Tibial artery (tissue), 4 donors: ENCODE results near the gene SLC28A3.

Source experiments
- DNase-seq, 2 donors: peaks; one replicate each; pipeline ENCODE4 v3.0.0-alpha.2; 2019
- H3K27ac ChIP-seq, 2 donors: fragments of 200-600 bp; sonication (generic) in 1 of 2; 1 replicate in 1 of 2; 2 replicates in 1 of 2; pipeline ENCODE4 v1.5.1; 2018 to 2019; ENCODE audit warnings: mild to moderate bottlenecking in 1 of 2
- H3K27me3 ChIP-seq, 2 donors: fragments of 200-600 bp; sonication (generic) in 1 of 2; one replicate each; pipeline versions ENCODE4 v1.5.1 to v1.6.0; 2016 to 2019
- H3K36me3 ChIP-seq, 3 donors: fragments of 200-600 bp; sonication (generic) in 2 of 3; one replicate each; pipeline ENCODE4 v1.5.1; 2016 to 2019; ENCODE audit warnings: mild to moderate bottlenecking in 2 of 3
- H3K4me1 ChIP-seq, 4 donors: fragments of 200-600 bp; sonication (generic) in 2 of 4; 1 replicate in 3 of 4; 2 replicates in 1 of 4; pipeline ENCODE4 v1.5.1; 2016 to 2019
- H3K4me3 ChIP-seq, 2 donors: fragments of 200-600 bp; sonication (generic) in 1 of 2; 1 replicate in 1 of 2; 2 replicates in 1 of 2; pipeline ENCODE4 v1.5.1; 2018 to 2019; ENCODE audit warnings: mild to moderate bottlenecking in 2 of 2
- H3K9me3 ChIP-seq, 3 donors: fragments of 200-600 bp; sonication (generic) in 1 of 3; one replicate each; pipeline ENCODE4 v1.5.1; 2016 to 2019
- intact Hi-C: fragments of 100-400 bp; cut with DNase I; formaldehyde crosslinking; loops from one replicate; pipeline ENCODE4 v1.15.0; 2023; ENCODE audit warnings: low total_unique reads
- TF ChIP-seq, protein P1 (sequence below), 2 experiments: fragments of 200-600 bp in 1 of 2; fragments of 450-650 bp in 1 of 2; IDR thresholded peaks; one replicate each; pipeline ENCODE4 v1.5.1; 2017 to 2019; ENCODE audit warnings: antibody characterized with exemption in 2 of 2, mild to moderate bottlenecking in 1 of 2, moderate library complexity in 1 of 2

SLC28A3 gene

DNA sequence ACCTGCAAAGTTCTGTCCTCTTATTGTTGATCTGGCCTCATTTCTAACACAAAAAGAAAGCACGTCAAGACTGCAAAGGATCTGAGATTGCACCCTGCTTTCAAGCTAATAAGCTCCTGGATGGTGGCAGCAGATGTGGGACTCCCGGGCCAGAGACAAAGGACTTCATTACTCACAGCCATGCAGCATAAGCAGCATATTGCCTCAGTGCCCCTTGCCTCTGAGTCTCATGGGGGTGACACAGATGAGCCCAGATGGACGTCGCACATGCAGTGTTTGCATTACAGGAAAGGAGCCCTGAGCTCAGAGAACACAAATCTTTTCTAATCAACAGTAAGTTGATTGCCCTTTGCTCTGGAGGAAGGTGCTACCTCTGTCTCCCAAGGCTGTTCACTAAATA lies 105.0 kb downstream of the SLC28A3 start:
- H3K27me3 ChIP-seq = no peaks in the 10 kb centered on the region
- intact Hi-C loops = no loop called here
- TF ChIP-seq, protein P1, sequence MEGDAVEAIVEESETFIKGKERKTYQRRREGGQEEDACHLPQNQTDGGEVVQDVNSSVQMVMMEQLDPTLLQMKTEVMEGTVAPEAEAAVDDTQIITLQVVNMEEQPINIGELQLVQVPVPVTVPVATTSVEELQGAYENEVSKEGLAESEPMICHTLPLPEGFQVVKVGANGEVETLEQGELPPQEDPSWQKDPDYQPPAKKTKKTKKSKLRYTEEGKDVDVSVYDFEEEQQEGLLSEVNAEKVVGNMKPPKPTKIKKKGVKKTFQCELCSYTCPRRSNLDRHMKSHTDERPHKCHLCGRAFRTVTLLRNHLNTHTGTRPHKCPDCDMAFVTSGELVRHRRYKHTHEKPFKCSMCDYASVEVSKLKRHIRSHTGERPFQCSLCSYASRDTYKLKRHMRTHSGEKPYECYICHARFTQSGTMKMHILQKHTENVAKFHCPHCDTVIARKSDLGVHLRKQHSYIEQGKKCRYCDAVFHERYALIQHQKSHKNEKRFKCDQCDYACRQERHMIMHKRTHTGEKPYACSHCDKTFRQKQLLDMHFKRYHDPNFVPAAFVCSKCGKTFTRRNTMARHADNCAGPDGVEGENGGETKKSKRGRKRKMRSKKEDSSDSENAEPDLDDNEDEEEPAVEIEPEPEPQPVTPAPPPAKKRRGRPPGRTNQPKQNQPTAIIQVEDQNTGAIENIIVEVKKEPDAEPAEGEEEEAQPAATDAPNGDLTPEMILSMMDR (IDR thresholded peaks at IDR 0.05) = no peak
- no peak overlapping the region for H3K4me3 ChIP-seq
- H3K27ac ChIP-seq = no peak overlapping the region
- no peaks in the 10 kb centered on the region for H3K9me3 ChIP-seq
- H3K36me3 ChIP-seq = no peaks in the 10 kb centered on the region
- no peaks in the 10 kb centered on the region for H3K4me1 ChIP-seq
- DNase-seq = no peak

DNA sequence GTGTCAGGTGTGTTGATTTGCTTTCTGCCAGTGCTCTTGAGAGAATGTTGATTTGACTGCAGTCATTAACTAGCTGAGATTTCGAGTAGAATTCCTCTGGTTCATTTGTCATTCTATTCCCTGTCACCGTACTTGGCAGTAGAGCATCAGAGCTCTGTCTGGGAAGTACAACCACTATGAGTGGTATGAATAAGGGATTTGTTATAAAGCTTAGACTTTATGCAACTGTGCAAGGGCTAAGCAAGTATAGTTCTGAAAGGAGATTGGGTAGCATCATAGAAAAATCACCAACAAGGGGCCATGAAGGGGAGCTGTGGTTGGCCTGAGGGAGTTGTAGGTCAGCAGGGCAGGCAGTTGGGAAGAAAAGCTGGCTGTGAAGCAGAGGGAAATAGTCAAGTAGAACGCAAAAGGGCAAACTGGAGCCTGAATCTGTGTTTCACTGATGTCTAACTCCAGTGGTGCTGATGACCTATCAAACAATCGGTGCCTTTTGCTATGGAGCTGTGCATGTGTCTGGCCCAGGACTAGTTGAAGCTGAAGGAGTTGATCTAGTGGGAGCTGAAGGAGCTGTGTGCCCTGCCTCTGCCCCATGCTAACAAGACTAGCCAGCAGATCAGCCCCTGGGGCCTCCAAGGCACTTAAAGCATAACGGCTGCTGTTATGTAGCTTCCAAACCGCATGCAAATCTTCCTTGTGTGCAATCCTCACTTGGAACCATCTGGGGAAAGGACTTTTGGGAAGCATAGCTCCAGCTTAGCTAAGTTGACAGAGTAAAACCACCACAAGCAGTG lies 110.0 kb downstream of the SLC28A3 start:
- Histone ChIP-seq H3K27me3 (no peaks in the 10 kb centered on the region), H3K36me3 (no peaks in the 10 kb centered on the region), H3K9me3 (no peaks in the 10 kb centered on the region), H3K4me3 (no peak overlapping the region), H3K4me1 (no peaks in the 10 kb centered on the region), H3K27ac (no peak overlapping the region)
- TF ChIP-seq, protein P1 (IDR thresholded peaks at IDR 0.05) = no peak
- no peak for DNase-seq
- intact Hi-C loops = no loop called here

DNA sequence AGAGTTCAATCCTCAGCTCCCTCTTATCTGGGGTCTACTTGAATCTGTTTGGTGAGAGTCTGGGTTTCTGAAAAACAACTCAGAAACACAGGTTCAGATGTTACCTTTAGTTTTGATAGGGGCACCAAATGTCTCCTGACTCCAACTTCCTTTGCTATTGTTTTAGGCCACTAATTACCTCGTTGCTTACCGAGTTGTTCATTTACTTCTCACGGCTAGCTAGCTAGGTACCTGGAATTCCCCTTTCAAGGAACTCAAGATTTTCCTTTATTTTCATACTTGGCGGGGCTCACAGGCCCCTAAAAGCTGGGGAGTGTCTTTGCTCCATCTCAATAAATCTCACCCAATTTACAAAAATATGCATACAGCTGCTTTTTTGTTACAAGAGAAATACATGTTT lies 111.4 kb downstream of the SLC28A3 start:
- Histone ChIP-seq H3K9me3 (no peaks in the 10 kb centered on the region), H3K4me1 (no peaks in the 10 kb centered on the region), H3K4me3 (no peak overlapping the region), H3K27me3 (no peaks in the 10 kb centered on the region), H3K36me3 (no peaks in the 10 kb centered on the region), H3K27ac (no peak overlapping the region)
- TF ChIP-seq, protein P1 (IDR thresholded peaks at IDR 0.05) = no peak
- intact Hi-C loops = no loop called here
- no peak for DNase-seq

DNA sequence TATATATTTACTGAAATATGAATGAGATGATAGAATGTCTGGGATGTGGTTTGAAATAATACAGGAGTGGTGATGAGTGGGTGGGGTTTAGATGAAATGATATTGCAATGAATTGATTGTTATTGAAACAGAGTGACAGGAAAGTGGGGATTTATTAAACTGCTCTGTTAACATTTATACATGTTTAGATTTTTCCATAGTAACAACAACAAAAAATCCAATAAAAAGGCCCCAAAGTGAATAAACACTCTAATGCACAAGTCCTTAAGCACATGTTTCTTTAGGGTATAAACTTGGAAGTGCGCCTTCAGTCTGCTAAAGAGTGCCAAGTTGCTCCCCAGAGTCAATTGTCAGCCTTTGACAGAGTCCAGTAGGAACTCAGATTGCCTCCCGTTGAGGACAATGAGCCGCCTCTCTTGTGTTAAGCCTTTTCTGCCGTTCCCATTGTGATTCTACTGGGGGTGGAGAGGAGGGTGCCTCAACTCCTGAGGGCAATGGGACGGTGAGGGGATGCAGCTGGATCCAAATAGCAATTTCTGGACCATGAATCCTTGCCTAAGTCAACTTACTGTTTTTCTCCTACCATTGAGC lies 112.3 kb downstream of the SLC28A3 start:
- Histone ChIP-seq H3K27ac (no peak overlapping the region), H3K36me3 (no peaks in the 10 kb centered on the region), H3K4me3 (no peak overlapping the region), H3K4me1 (no peaks in the 10 kb centered on the region), H3K9me3 (no peaks in the 10 kb centered on the region), H3K27me3 (no peaks in the 10 kb centered on the region)
- intact Hi-C loops = no loop called here
- no peak for DNase-seq
- TF ChIP-seq, protein P1 (IDR thresholded peaks at IDR 0.05) = no peak

DNA sequence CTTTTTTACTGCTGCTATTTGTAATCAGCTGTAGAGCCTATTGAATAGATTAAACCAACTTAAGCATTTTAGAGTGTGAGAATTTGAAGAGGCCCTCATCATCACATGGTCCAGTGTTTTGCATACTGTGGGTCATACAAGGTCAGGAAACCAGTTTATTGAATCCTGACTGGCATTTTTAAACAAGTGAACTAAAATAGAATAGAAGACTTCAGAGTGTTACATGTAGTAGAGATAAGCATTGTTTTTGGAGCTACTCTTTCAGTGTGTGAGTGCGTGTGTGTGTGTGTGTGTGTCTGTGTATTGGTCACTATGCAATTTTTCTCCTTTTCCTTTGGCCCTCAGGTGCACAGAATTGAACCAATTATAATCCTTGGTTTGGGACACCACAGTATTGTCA lies 114.4 kb downstream of the SLC28A3 start:
- no peak overlapping the region for H3K27ac ChIP-seq
- no peak overlapping the region for H3K4me3 ChIP-seq
- intact Hi-C loops = no loop called here
- no peaks in the 10 kb centered on the region for H3K4me1 ChIP-seq
- no peaks in the 10 kb centered on the region for H3K36me3 ChIP-seq
- H3K27me3 ChIP-seq = no peaks in the 10 kb centered on the region
- no peak for DNase-seq
- peaks cover 0 to 6% (median 0%) of the 10 kb centered on the region in 3 donors for H3K9me3 ChIP-seq
- TF ChIP-seq, protein P1 (IDR thresholded peaks at IDR 0.05) = no peak
